Measurements from ENCODE around the gene SHISA4. TPM values are rescaled to one million over a fixed set of nuclear protein-coding genes. Genes with fewer than 3 reads are reported as not detected.
A peak's percentile ranks its signal among the peaks of the same experiment; 100 is the strongest.

Gene SHISA4
- total RNA-seq, 1 experiment from 2014 or later: 6.3 TPM

- no peak overlapping the region for H3K4me3 Mint-ChIP-seq
- no peak overlapping the region for H3K27ac Mint-ChIP-seq
- ChIA-PET POLR2A (no interaction called here), CTCF (no interaction called here)
- peaks cover 4% of the 10 kb centered on the region for H3K27me3 Mint-ChIP-seq (ENCODE audit: low read depth)
- DNase-seq (ENCODE audit: low spot score): no peak
- no peaks in the 10 kb centered on the region for H3K36me3 Mint-ChIP-seq
- no peak for TF ChIP-seq SMAD4 (CRISPR knock-in tag; IDR thresholded peaks at IDR 0.05)
- TF ChIP-seq, protein P1, sequence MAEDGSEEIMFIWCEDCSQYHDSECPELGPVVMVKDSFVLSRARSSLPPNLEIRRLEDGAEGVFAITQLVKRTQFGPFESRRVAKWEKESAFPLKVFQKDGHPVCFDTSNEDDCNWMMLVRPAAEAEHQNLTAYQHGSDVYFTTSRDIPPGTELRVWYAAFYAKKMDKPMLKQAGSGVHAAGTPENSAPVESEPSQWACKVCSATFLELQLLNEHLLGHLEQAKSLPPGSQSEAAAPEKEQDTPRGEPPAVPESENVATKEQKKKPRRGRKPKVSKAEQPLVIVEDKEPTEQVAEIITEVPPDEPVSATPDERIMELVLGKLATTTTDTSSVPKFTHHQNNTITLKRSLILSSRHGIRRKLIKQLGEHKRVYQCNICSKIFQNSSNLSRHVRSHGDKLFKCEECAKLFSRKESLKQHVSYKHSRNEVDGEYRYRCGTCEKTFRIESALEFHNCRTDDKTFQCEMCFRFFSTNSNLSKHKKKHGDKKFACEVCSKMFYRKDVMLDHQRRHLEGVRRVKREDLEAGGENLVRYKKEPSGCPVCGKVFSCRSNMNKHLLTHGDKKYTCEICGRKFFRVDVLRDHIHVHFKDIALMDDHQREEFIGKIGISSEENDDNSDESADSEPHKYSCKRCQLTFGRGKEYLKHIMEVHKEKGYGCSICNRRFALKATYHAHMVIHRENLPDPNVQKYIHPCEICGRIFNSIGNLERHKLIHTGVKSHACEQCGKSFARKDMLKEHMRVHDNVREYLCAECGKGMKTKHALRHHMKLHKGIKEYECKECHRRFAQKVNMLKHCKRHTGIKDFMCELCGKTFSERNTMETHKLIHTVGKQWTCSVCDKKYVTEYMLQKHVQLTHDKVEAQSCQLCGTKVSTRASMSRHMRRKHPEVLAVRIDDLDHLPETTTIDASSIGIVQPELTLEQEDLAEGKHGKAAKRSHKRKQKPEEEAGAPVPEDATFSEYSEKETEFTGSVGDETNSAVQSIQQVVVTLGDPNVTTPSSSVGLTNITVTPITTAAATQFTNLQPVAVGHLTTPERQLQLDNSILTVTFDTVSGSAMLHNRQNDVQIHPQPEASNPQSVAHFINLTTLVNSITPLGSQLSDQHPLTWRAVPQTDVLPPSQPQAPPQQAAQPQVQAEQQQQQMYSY (CRISPR knock-in tag; IDR thresholded peaks at IDR 0.05): no peak
- TF ChIP-seq ESRRA (CRISPR knock-in tag; IDR thresholded peaks at IDR 0.05; ENCODE audit: borderline replicate concordance): no peak
- no peak for TF ChIP-seq ZNF219 (CRISPR knock-in tag; IDR thresholded peaks at IDR 0.05; ENCODE audit: borderline replicate concordance)
- no peak for TF ChIP-seq ERG (CRISPR knock-in tag; IDR thresholded peaks at IDR 0.05)
- no peak for TF ChIP-seq ZNF121 (CRISPR knock-in tag; IDR thresholded peaks at IDR 0.05)
- no peak for TF ChIP-seq PRRX2 (CRISPR knock-in tag; IDR thresholded peaks at IDR 0.05)
- no peak for TF ChIP-seq ZNF671 (CRISPR knock-in tag; IDR thresholded peaks at IDR 0.05)
- TF ChIP-seq, protein P2, sequence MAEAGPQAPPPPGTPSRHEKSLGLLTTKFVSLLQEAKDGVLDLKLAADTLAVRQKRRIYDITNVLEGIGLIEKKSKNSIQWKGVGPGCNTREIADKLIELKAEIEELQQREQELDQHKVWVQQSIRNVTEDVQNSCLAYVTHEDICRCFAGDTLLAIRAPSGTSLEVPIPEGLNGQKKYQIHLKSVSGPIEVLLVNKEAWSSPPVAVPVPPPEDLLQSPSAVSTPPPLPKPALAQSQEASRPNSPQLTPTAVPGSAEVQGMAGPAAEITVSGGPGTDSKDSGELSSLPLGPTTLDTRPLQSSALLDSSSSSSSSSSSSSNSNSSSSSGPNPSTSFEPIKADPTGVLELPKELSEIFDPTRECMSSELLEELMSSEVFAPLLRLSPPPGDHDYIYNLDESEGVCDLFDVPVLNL (CRISPR knock-in tag; IDR thresholded peaks at IDR 0.05; ENCODE audit: borderline replicate concordance, low read depth): no peak
- TF ChIP-seq NR3C1 (CRISPR knock-in tag; conservative IDR thresholded peaks at IDR 0.05; ENCODE audit: low read depth): no peak
- TF ChIP-seq TEAD4 (CRISPR knock-in tag; IDR thresholded peaks at IDR 0.05): no peak
- no peak for TF ChIP-seq ZNF416 (CRISPR knock-in tag; IDR thresholded peaks at IDR 0.05)
- no peak for TF ChIP-seq FOXP1 (CRISPR knock-in tag; IDR thresholded peaks at IDR 0.05; ENCODE audit: borderline replicate concordance)
- no peak for TF ChIP-seq SMAD3 (CRISPR knock-in tag; IDR thresholded peaks at IDR 0.05; ENCODE audit: borderline replicate concordance)
- TF ChIP-seq FOXK1 (CRISPR knock-in tag; IDR thresholded peaks at IDR 0.05): no peak
- TF ChIP-seq ZNF396 (CRISPR knock-in tag; IDR thresholded peaks at IDR 0.05; ENCODE audit: borderline replicate concordance): no peak
- no peak for ATAC-seq
- no peaks in the 10 kb centered on the region for H3K4me1 Mint-ChIP-seq
- H3K9me3 Mint-ChIP-seq: no peaks in the 10 kb centered on the region
These were observed 13.5 kb downstream of the SHISA4 start for GRCh38 chr1:201902198-201902597.

DNA sequence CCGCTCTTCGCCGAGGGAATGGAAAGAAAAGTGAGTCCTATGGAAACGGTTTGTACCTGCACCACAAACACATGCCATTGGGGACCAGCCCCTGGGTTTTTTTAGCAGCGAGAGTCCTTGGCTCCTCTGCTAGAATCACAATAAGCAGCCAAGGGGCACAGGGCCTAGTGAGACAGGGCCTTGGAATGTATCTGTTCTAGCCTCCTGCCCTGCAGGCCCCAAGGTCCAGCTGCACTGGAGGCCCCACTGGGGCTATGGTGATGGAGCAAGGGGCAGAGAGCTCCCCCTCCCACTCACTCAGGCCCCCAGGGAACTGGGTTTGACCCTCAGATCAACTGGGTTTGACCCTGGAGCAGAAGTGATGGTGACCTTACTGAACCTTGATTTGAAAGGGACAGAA lies 14.4 kb downstream of the SHISA4 start:
- H3K9me3 Mint-ChIP-seq: no peaks in the 10 kb centered on the region
- DNase-seq (ENCODE audit: low spot score) (no peak), ATAC-seq (peak; percentile 31)
- H3K4me1 Mint-ChIP-seq: no peaks in the 10 kb centered on the region
- H3K27me3 Mint-ChIP-seq (ENCODE audit: low read depth): peaks cover 4% of the 10 kb centered on the region
- no peak overlapping the region for H3K27ac Mint-ChIP-seq
- no peaks in the 10 kb centered on the region for H3K36me3 Mint-ChIP-seq
- ChIA-PET POLR2A (no interaction called here), CTCF (interaction anchor here (0.7 to 1.0 kb wide), 2 partner anchors 25 to 74 kb away, joined by 3 read pairs; partner anchors contain the start of gene IPO9)
- H3K4me3 Mint-ChIP-seq: no peak overlapping the region
- TF ChIP-seq GRHL2 (CRISPR knock-in tag; IDR thresholded peaks at IDR 0.05; ENCODE audit: insufficient replicate concordance, severe bottlenecking) (no peak), SOX15 (CRISPR knock-in tag; IDR thresholded peaks at IDR 0.05) (no peak), ZNF416 (CRISPR knock-in tag; IDR thresholded peaks at IDR 0.05) (no peak), NFATC4 (CRISPR knock-in tag; IDR thresholded peaks at IDR 0.05) (no peak), EMX1 (CRISPR knock-in tag; IDR thresholded peaks at IDR 0.05) (no peak), ZNF263 (CRISPR knock-in tag; IDR thresholded peaks at IDR 0.05; ENCODE audit: low read depth) (no peak), ZNF232 (CRISPR knock-in tag; IDR thresholded peaks at IDR 0.05) (no peak), ETV6 (CRISPR knock-in tag; IDR thresholded peaks at IDR 0.05) (no peak), ZNF425 (CRISPR knock-in tag; conservative IDR thresholded peaks at IDR 0.05) (no peak), SMAD3 (CRISPR knock-in tag; IDR thresholded peaks at IDR 0.05; ENCODE audit: borderline replicate concordance) (no peak), CBFB (CRISPR knock-in tag; IDR thresholded peaks at IDR 0.05; ENCODE audit: low read depth) (no peak)
- TF ChIP-seq, protein P3, sequence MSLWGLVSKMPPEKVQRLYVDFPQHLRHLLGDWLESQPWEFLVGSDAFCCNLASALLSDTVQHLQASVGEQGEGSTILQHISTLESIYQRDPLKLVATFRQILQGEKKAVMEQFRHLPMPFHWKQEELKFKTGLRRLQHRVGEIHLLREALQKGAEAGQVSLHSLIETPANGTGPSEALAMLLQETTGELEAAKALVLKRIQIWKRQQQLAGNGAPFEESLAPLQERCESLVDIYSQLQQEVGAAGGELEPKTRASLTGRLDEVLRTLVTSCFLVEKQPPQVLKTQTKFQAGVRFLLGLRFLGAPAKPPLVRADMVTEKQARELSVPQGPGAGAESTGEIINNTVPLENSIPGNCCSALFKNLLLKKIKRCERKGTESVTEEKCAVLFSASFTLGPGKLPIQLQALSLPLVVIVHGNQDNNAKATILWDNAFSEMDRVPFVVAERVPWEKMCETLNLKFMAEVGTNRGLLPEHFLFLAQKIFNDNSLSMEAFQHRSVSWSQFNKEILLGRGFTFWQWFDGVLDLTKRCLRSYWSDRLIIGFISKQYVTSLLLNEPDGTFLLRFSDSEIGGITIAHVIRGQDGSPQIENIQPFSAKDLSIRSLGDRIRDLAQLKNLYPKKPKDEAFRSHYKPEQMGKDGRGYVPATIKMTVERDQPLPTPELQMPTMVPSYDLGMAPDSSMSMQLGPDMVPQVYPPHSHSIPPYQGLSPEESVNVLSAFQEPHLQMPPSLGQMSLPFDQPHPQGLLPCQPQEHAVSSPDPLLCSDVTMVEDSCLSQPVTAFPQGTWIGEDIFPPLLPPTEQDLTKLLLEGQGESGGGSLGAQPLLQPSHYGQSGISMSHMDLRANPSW (CRISPR knock-in tag; conservative IDR thresholded peaks at IDR 0.05; ENCODE audit: low read depth): no peak
